ENCODE results near the gene SLC13A3.

The SLC13A3 gene

DNA sequence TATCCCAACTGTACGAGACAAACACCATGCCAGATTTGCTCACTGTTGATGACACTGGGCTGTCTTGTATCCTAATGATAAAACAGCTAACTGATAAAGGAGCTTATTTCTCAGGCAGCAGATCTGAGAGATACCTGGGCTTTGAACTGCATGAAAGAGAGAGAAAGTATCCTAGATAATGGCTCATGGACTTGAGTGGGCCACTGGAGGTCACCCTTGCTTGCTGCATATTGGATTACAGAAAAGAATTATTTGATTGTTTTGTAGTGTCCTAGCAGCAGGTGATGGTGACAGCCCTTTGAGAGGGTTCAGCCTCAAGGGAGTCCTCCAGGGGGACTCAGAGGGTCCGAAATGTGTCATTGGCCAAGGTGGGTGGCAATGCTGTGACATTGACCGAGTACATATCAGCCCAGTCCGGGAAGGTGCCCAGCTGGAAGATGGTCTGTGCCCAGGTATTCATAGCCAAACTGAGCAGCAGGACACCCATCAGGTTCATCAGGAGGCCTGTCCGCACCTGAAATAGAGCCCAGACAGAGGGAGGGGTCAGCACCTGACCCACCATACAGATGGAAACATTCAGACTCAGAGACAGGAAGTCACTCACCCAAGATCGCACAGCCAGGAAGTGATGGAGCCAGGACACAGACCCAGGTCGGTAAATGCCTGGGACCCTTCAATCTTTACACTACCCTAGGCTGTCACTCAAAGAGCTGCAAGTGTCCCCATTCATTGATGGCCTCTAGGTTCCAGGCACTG, 91.4 kb downstream of the SLC13A3 start:
- no peak for DNase-seq (ENCODE audit: low read depth in 3 of 3, low spot score in 1 of 3)

DNA sequence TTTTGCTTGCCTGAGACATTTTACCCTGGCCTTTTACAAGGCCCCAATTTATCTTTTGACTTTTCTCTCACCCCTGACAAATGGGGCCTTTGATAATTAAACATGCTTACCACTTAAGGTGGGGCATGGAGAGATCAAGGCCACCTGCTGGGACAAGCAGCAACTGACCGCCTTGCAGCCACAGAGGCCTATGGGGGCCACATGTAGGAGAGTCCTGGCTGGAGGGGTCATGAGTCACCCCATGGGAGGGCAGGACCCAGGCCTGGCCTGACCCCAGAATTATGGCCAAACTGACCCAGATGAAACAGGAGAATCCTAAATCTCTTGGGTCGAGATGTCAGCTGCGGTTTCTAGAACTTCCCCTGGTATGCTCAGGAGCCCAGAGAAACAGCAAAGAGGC, 92.3 kb downstream of the SLC13A3 start:
- DNase-seq (ENCODE audit: low read depth in 3 of 3, low spot score in 1 of 3) = no peak

GRCh38 chr20:46558511-46558959, 92.7 kb downstream of the SLC13A3 start:
- no peak for DNase-seq (ENCODE audit: low read depth in 3 of 3, low spot score in 1 of 3)

DNA sequence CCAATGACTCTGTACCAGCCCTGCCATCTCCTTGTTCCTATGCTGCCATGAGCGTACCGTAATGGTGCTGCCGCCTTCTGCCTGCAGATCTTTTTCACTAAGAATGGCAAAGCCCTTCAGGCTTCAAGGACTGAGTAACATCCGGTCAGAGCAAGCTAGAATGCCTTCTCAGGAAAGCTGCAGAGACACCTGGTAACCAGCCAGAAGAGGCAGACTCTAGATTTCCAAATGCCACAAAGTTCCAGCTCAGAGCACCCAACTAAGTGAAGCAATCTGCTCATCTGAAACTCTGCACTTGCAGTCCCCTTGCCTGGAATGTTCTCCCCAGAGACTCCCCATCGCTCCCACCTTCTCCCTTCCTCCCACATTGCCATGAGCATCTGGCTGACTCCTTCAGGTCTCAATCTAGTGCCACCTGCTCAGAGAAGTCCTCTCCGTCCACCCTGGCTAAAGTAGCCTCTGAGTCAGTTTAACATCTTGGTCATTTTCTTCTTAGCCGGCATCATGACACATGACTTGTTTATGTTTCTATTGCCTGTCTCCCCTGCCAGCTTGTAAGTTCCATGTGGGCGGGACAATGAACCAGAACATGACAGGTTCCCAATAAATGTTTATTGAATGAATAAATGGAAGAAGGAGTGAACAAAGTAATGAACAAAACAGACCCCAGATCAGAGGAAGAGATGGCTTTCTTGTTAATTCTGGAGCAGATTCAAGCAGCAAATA, 93.9 kb downstream of the SLC13A3 start:
- DNase-seq (ENCODE audit: low read depth in 3 of 3, low spot score in 1 of 3) = no peak

- no peak for DNase-seq (ENCODE audit: low read depth in 3 of 3, low spot score in 1 of 3)
Observed at GRCh38 chr20:46555370-46555956, 95.8 kb downstream of the SLC13A3 start.

DNA sequence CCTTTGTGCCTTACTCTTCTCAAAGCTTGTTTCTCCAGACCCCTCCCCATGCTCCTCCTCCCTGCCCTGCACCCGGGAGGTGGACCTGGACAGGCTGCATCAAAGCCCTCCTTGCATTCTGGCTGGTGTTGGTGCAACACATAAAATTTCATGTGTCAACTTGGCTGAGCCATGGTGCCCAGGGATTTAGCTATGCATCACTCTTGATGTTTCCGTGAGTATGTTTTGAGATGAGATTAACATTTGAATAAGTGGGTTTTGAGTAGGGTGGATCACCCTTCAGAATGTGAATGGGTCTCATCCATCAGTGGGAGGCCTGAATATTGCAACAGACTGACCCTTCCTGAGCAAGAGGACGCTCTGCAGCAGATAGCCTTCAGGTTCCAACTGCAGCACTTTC, 96.4 kb downstream of the SLC13A3 start:
- no peak for DNase-seq (ENCODE audit: low read depth in 3 of 3, low spot score in 1 of 3)

DNA sequence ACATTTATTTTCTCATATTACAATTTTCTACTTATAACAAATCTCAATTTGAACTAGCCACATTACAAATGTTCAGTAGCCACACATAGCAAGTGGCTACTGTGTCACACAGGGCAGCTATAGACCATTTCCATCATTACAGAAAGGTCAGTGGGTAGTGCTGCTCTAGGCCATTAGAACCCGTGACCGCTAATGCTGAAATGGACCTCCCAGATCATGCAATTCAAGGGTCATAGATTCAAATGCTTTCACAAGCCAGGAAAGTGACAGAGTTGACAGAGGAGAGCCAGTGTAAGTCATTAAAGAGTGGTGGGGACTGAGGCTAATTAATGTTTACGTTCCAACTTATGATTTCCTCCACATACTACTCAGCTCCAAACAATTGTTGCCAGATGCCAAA, 97.3 kb downstream of the SLC13A3 start:
- DNase-seq (ENCODE audit: low read depth in 3 of 3, low spot score in 1 of 3) = no peak

DNA sequence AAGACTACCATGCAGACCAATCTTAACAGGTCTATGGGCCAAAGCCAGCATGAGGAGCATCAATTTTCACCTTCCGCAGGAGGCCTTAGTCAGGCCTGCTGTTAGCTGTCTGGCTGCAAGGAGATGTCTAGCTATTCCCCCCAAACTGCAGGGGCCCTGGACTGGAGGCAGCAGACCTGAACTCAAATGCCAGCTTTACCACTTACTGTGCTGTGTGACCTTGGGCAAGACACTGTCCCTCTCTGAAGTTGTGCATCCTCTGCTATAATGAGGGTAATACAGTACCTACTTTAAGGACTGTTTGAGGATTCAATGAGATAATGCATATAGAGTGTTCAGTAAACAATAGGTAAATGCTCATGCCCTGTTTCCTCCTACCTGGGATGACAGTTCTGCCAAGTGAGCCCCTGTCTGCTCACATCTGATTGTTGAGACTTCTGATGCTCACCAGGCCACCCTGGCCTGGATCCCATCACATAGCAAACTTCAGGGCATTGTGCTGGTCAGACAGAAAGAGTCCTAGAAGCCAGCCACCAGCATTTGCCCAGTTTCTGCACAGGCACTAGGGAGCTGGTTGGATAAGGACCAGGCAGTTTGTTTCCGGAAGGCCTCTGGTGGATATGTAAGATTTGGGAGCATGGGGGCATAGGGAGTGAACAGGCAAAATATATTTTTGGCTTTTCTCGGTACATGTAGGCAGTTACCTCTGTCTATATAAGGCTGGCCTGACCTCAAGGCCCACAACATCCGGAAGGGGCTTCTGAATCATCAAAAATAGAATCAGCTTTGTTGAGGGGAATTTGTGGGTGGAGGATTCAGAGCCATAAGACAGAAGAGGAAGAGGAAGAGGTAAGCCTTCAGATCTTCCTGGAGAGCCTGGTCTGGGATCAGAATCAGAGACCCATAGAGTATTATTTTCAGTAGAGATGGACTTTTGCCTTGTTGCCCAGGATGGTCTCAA, 98.5 kb downstream of the SLC13A3 start:
- DNase-seq (ENCODE audit: low read depth in 3 of 3, low spot score in 1 of 3) = no peak

DNA sequence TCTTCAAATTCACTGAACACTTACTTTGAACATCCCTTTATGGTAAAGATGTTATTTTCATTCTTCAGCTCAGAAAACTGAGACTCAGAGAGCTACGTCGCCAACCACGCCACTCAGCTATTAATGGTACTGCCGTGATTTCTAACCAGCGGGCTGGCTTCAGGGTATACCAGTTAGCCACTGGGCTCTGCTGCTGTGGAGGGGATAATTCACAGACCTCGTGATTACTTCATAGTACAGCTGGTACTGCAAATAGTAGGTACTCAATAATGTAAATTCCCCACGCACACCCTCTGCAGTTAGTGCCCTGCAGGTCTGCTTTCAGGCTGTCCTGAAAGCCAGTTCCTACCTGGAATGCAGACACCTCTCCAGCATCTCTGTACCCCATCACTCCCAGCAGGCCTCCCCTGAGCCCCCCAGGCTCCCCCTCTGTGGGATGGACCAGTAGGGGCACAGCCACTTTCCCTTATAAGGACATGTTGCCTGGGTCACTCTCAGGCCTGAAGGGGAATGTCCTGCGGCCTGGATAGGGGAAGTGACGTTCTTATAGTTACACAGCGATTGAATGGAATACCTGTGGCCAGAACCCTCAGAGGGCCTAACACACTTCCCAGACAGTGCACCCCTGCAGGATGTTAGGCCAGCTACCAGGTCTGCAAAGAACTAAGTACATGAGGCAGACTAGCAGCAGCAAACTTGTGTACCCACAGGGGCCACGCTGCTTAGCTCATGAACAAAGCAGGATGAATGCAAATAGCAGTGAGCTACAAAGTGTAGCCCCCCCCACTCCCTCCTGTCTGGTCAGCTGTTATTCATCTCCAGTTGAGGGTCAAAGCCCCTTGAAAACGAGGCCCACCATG, 99.5 kb downstream of the SLC13A3 start:
- no peak for DNase-seq (ENCODE audit: low read depth in 3 of 3, low spot score in 1 of 3)

DNA sequence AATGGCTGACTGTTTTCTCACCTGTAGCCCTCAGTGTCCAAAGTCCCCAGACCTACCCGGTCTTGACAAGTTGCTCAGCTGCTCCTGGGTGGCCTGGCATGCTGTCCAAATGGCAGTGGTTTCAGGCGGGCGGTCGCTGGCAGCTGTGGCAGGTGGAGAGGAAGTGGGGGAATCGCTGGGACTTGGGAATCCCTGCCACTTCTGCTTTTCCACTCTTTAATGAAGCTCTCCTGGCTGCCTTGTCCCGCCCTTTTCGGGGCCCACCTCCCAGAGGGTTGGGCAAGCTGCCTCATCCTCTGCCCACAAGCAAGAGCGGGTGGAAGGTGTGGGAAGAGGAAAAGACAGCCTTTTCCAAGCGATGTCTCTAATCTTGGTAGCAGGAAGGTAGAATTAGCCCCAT, 100.8 kb downstream of the SLC13A3 start, which contains the start of gene OCSTAMP:
Gene OCSTAMP, minus strand, starts transcription at position 194 of the 400 bp plus-strand sequence. Its CDS starts 94 bp downstream, at position 100.
- no peak for DNase-seq (ENCODE audit: low read depth in 3 of 3, low spot score in 1 of 3)

DNA sequence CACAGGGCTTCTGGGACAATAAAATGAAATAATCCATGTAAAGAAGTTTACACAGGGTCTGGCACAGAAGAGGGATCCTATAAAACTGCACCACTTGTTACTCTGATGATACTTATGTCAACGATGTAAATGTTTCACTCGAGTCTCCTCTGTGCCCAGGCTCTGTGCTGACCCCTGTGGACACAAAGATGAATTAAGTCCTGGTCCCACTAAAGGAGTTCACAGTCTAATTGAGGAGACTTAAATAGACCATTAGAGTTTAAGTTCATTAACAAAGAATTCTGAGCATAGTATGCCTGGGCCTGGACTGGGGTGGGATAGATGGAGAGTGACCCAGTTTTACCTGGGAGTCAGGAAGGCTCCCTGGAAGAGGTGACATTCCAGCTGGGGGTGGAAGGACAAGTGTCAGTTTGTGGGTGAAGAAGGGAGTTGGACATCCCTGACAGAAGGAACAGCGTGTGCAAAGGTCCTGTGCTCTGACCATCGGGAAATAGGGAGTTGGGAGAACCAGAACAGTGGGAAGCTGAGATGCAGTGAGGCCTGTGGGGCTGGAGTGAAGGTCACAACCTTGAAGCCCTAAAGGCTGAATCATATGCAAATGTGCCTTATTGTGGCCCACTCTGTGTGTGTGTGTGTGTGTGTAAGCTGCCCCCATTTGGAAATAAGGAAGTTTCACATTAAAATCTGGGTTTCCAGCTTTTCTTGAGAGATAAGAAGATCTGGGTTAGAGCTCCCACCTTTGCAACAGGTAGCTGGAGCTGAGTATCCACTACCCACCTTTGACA, 101.9 kb downstream of the SLC13A3 start:
- DNase-seq (ENCODE audit: low read depth in 3 of 3, low spot score in 1 of 3) = no peak

GRCh38 chr20:46548688-46549087, 102.6 kb downstream of the SLC13A3 start:
- DNase-seq (ENCODE audit: low read depth in 3 of 3, low spot score in 1 of 3) = no peak

GRCh38 chr20:46547995-46548394, 103.3 kb downstream of the SLC13A3 start:
- DNase-seq (ENCODE audit: low read depth in 3 of 3, low spot score in 1 of 3) = no peak

- DNase-seq (ENCODE audit: low read depth in 3 of 3, low spot score in 1 of 3) = no peak
Observed at GRCh38 chr20:46546936-46547335, 104.3 kb downstream of the SLC13A3 start.

GRCh38 chr20:46546298-46546697, 105.0 kb downstream of the SLC13A3 start:
- DNase-seq (ENCODE audit: low read depth in 3 of 3, low spot score in 1 of 3) = no peak

DNA sequence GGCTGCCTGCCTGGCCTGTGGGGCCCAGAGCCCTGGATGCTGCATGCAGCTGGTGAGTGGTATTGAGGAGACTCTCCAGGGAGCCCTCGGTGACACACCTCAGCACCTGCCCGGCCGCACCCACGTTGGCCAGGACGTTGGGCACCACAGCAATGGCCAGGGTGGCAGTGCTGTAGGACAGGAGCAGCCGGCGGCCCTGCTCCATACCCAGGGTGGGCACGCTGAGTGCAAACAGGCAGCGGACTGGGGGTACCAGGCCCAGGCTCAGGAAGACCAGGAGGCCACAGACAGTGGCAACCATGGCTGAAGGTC, 105.5 kb downstream of the SLC13A3 start:
- no peak for DNase-seq (ENCODE audit: low read depth in 3 of 3, low spot score in 1 of 3)

GRCh38 chr20:46545077-46545826, 106.0 kb downstream of the SLC13A3 start:
- DNase-seq (ENCODE audit: low read depth in 3 of 3, low spot score in 1 of 3) = no peak

- DNase-seq (ENCODE audit: low read depth in 3 of 3, low spot score in 1 of 3) = no peak
Observed at GRCh38 chr20:46544576-46544975, 106.7 kb downstream of the SLC13A3 start.

DNA sequence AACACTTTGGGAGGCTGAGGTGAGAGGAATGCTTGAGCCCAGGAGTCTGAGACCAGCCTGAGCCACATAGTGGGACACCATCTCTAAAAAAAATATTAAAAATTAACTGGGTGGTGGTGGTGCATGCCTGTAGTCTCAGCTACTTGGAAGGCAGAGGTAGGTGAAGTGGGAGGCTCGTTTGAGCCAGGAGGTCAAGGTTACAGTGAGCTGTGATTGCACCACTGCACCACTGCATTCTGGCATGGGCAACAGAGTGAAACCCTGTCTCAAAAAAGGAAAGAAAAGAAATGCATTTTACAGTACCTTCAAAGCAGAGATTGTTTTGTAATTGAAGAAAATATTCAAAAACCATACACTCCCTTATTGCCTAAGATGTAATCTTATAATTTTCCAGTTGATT, 107.3 kb downstream of the SLC13A3 start:
- no peak for DNase-seq (ENCODE audit: low read depth in 3 of 3, low spot score in 1 of 3)
